HepG2 (cell line): ENCODE results near the gene SEBOX. TPM values are rescaled to one million over a fixed set of nuclear protein-coding genes. Genes with fewer than 3 reads are reported as not detected.

Experiments used
- FOSL2 ChIP-seq: sonication (generic); formaldehyde crosslinking; IDR thresholded peaks from 2 replicates; pipeline ENCODE4 v1.4.0; 2020; ENCODE audit warnings: missing genetic modification reagents
- GATAD2A ChIP-seq: IDR thresholded peaks from 2 replicates; pipeline ENCODE4 v1.6.1; 2016
- GPN1 ChIP-seq: sonication (generic); formaldehyde crosslinking; IDR thresholded peaks from 2 replicates; pipeline ENCODE4 v1.5.1; 2020; ENCODE audit warnings: missing genetic modification reagents, borderline replicate concordance
- IKZF5 ChIP-seq: IDR thresholded peaks from 2 replicates; pipeline ENCODE4 v1.6.1; 2018; ENCODE audit warnings: missing genetic modification reagents, mild to moderate bottlenecking, missing compliant biosample characterization
- MLLT10 ChIP-seq: sonication (generic); formaldehyde crosslinking; IDR thresholded peaks from 2 replicates; pipeline ENCODE4 v1.4.0; 2020; ENCODE audit warnings: missing genetic modification reagents
- NR0B2 ChIP-seq: sonication (generic); formaldehyde crosslinking; IDR thresholded peaks from 2 replicates; pipeline ENCODE4 v1.4.0; 2020; ENCODE audit warnings: mild to moderate bottlenecking, missing genetic modification reagents
- PRDM15 ChIP-seq: sonication (generic); formaldehyde crosslinking; IDR thresholded peaks from 2 replicates; pipeline ENCODE4 v1.4.0; 2020; ENCODE audit warnings: missing genetic modification reagents
- SRSF9 ChIP-seq: fragments of 200-400 bp; formaldehyde crosslinking; IDR thresholded peaks from 2 replicates; pipeline ENCODE4 v1.6.1; 2018; ENCODE audit warnings: borderline replicate concordance, mild to moderate bottlenecking, low read depth, low read length; ENCODE audit not compliant: insufficient read depth, poor library complexity, severe bottlenecking
- TBX2 ChIP-seq: sonication (generic); formaldehyde crosslinking; IDR thresholded peaks from 2 replicates; pipeline ENCODE4 v1.5.0; 2020; ENCODE audit warnings: missing genetic modification reagents, mild to moderate bottlenecking, borderline replicate concordance
- TFDP1 ChIP-seq: IDR thresholded peaks from 2 replicates; pipeline ENCODE4 v1.6.1; 2016; ENCODE audit warnings: missing compliant biosample characterization, missing genetic modification reagents, borderline replicate concordance
- TFE3 ChIP-seq: IDR thresholded peaks from 2 replicates; pipeline ENCODE4 v1.6.1; 2016
- ZMYM4 ChIP-seq: sonication (generic); formaldehyde crosslinking; IDR thresholded peaks from 2 replicates; pipeline ENCODE4 v1.8.1; 2023; ENCODE audit warnings: mild to moderate bottlenecking, missing genetic modification reagents
- ZNF138 ChIP-seq: sonication (generic); formaldehyde crosslinking; IDR thresholded peaks from 2 replicates; pipeline ENCODE4 v1.5.0; 2020; ENCODE audit warnings: mild to moderate bottlenecking, low read depth, missing genetic modification reagents
- ZNF263 ChIP-seq: sonication (generic); formaldehyde crosslinking; IDR thresholded peaks from 2 replicates; pipeline ENCODE4 v1.4.0; 2020; ENCODE audit warnings: missing genetic modification reagents
- ZNF276 ChIP-seq: sonication (generic); formaldehyde crosslinking; IDR thresholded peaks from 2 replicates; pipeline ENCODE4 v1.4.0; 2020; ENCODE audit warnings: mild to moderate bottlenecking, low read depth, missing genetic modification reagents
- ZNF296 ChIP-seq: sonication (generic); formaldehyde crosslinking; conservative IDR thresholded peaks from 2 replicates; pipeline ENCODE4 v1.5.0; 2020; ENCODE audit warnings: mild to moderate bottlenecking, missing genetic modification reagents
- ZNF703 ChIP-seq: sonication (generic); formaldehyde crosslinking; IDR thresholded peaks from 2 replicates; pipeline ENCODE4 v1.5.1; 2020; ENCODE audit warnings: missing genetic modification reagents, mild to moderate bottlenecking, moderate library complexity, borderline replicate concordance
- polyA plus RNA-seq, 8 experiments: library from polyadenylated mRNA; depleted of rRNA in 3 of 8; stranded (reverse) in 7 of 8; unstranded in 1 of 8; fragments of >200 nt; fragmentation: Illumina TruSeq in 4 of 8; extraction: Trizol in 4 of 8; gene quantifications; 2 replicates each; pipeline versions ENCODE4 v1.2.1 to v1.2.3, GENCODE V29; 2011 to 2016; ENCODE audit warnings: low read depth in 4 of 8, missing spikeins in 1 of 8, mixed read lengths in 1 of 8; ENCODE audit not compliant: insufficient read depth in 1 of 8
- total RNA-seq, 5 experiments: library from RNA; depleted of rRNA; stranded (reverse); fragments of >200 nt; fragmentation: Illumina TruSeq; extraction: Trizol; gene quantifications; 2 replicates each; pipeline ENCODE4 v1.2.3, GENCODE V29; 2016; ENCODE audit warnings: low read depth in 1 of 5

The SEBOX gene
- total and polyA plus RNA-seq, 2 of the 13 experiments (the other 11 are each of a cell fraction or from before 2014, with no cell fraction given): not detected

GRCh38 chr17:28318759-28319597 lies 46.0 kb downstream of the SEBOX start, which contains the start of gene TMEM97 (continued):
- TF ChIP-seq IKZF5 (CRISPR knock-in tag): no peak
- no peak for TF ChIP-seq MLLT10 (CRISPR knock-in tag)
- peak; percentile 71; the same call in 1 of the 2 replicates for TF ChIP-seq NR0B2 (CRISPR knock-in tag)
- no peak for TF ChIP-seq PRDM15 (CRISPR knock-in tag)
- peak; percentile 88 for TF ChIP-seq ZMYM4
- peak; percentile 85 for TF ChIP-seq TBX2 (CRISPR knock-in tag)
- TF ChIP-seq FOSL2: peak; percentile 13; the same call in 1 of the 2 replicates
- peak; percentile 71; the same call in 1 of the 2 replicates for TF ChIP-seq ZNF296 (CRISPR knock-in tag)
- TF ChIP-seq ZNF703 (CRISPR knock-in tag): 0 out of 2 replicates have a peak, but pooled peaks have one; percentile 57
- TF ChIP-seq TFDP1 (CRISPR knock-in tag): peak; percentile 91
- peak; percentile 57; the same call in 1 of the 2 replicates for TF ChIP-seq GATAD2A (CRISPR knock-in tag)
- 0 out of 2 replicates have a peak, but pooled peaks have one; percentile 31 for TF ChIP-seq GPN1 (CRISPR knock-in tag)
- TF ChIP-seq ZNF276 (CRISPR knock-in tag): peak; percentile 86; the same call in 1 of the 2 replicates
- TF ChIP-seq SRSF9: no peak
- TF ChIP-seq TFE3 (CRISPR knock-in tag): 0 out of 2 replicates have a peak, but pooled peaks have one; percentile 32
- TF ChIP-seq ZNF138 (CRISPR knock-in tag): 0 out of 2 replicates have a peak, but pooled peaks have one; percentile 53
- peak; percentile 34 for TF ChIP-seq ZNF263 (CRISPR knock-in tag)
